ENCODE data around the gene IFIT1B. TPM values are rescaled to one million over a fixed set of nuclear protein-coding genes. Genes with fewer than 3 reads are reported as not detected.

Gene IFIT1B
- total RNA-seq, 2 donors from 2014 or later: not detected

- ATAC-seq (replicated peaks in 1 of 2) (no peak), DNase-seq (no peak)
- H3K27ac Mint-ChIP-seq: no peak overlapping the region
- H3K36me3 Mint-ChIP-seq (ENCODE audit: insufficient read depth in 2 of 2): no peaks in the 10 kb centered on the region
- peaks cover 0 to 3% of the 10 kb centered on the region in 2 donors for H3K9me3 Mint-ChIP-seq
- H3K4me3 Mint-ChIP-seq: no peak overlapping the region
- peaks cover 46% of the 10 kb centered on the region for H3K27me3 Mint-ChIP-seq (ENCODE audit: low read depth)
- peaks cover 32% of the 10 kb centered on the region for H3K4me1 Mint-ChIP-seq (ENCODE audit: low read depth)
These were observed 25.1 kb upstream of the IFIT1B start for GRCh38 chr10:89352802-89353201.

DNA sequence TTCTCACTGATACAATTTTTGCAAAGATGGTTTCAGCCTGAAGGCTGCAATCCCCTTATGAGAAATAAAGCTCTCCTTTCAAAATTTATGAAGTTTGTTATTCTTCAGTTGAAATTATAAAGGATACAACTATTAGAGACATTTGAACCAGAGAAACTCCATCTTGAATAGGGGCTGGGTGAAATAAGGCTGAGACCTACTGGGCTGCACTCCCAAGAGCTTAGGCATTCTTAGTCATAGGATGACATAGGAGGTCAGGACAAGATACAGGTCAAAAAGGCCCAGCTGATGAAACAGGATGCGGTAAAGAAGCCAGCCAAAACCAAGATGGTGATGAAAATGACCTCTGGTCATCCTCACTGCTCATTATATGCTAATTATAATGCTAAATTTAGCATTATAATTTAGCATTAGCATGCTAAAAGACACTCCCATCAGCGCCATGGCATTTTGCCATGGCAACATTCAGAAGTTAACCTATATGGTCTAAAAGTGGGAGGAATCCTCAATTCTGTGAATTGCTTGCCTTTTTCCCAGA, 22.4 kb upstream of the IFIT1B start:
- ATAC-seq (replicated peaks in 1 of 2) (peak in 1 of 2 donors; percentile 41), DNase-seq (no peak)
- Mint-ChIP-seq H3K9me3 (peaks cover 0 to 3% of the 10 kb centered on the region in 2 donors), H3K4me1 (ENCODE audit: low read depth) (peaks cover 24% of the 10 kb centered on the region), H3K36me3 (ENCODE audit: insufficient read depth in 2 of 2) (no peaks in the 10 kb centered on the region), H3K27me3 (ENCODE audit: low read depth) (peaks cover 35% of the 10 kb centered on the region), H3K27ac (no peak overlapping the region), H3K4me3 (no peak overlapping the region)

- Mint-ChIP-seq H3K27me3 (ENCODE audit: low read depth) (peaks cover 38% of the 10 kb centered on the region), H3K27ac (no peak overlapping the region), H3K9me3 (peaks cover 0 to 3% of the 10 kb centered on the region in 2 donors), H3K4me1 (ENCODE audit: low read depth) (peaks cover 8% of the 10 kb centered on the region), H3K36me3 (ENCODE audit: insufficient read depth in 2 of 2) (no peaks in the 10 kb centered on the region), H3K4me3 (no peak overlapping the region)
- DNase-seq (no peak), ATAC-seq (replicated peaks in 1 of 2) (no peak)
These were observed 20.8 kb upstream of the IFIT1B start for GRCh38 chr10:89357096-89357495.

DNA sequence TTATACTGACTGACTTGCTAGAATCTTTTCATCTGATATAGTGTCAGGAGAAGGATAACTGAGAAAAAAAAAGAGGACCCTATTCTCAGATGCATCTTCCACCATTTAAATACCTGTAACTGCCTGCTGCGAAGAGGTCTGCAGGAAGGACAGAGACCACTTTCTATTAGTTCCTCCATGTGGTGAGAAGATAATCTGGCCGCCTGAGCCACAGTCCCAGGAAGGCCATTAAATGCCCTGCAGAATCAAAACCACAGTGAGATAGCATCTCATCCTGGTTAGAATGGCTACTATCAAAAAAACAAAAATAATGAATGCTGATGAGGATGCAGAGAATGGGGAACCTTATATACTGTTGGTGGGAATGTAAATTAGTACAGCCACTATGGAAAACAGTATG, 19.9 kb upstream of the IFIT1B start:
- ATAC-seq (replicated peaks in 1 of 2) (no peak), DNase-seq (no peak)
- Mint-ChIP-seq H3K9me3 (peaks cover 0 to 3% of the 10 kb centered on the region in 2 donors), H3K27me3 (ENCODE audit: low read depth) (peaks cover 29% of the 10 kb centered on the region), H3K4me3 (no peak overlapping the region), H3K4me1 (ENCODE audit: low read depth) (no peaks in the 10 kb centered on the region), H3K36me3 (ENCODE audit: insufficient read depth in 2 of 2) (no peaks in the 10 kb centered on the region), H3K27ac (no peak overlapping the region)

DNA sequence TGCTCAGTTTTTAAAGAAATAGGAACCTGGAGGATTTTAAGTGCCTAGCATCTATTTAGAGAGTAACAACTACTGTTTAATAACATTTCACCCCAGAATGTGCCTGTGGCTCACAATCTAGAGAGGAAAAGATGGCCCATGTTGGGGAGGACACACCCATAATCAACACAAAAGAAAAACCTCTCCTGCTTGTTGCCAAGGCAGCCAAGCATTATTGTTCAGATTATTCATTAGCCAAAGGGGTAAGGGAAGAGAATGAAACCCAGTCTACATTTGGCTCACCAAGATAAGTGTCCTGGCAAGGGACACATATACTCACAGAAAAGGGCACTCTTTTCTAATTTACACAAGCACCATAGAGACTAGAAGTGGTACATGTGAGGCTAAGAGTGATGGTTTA, 17.7 kb upstream of the IFIT1B start:
- no peaks in the 10 kb centered on the region for H3K36me3 Mint-ChIP-seq (ENCODE audit: insufficient read depth in 2 of 2)
- peaks cover 15% of the 10 kb centered on the region for H3K4me1 Mint-ChIP-seq (ENCODE audit: low read depth)
- H3K4me3 Mint-ChIP-seq: no peak overlapping the region
- ATAC-seq (replicated peaks in 1 of 2): no peak
- H3K9me3 Mint-ChIP-seq: no peaks in the 10 kb centered on the region
- peaks cover 10% of the 10 kb centered on the region for H3K27me3 Mint-ChIP-seq (ENCODE audit: low read depth)
- no peak for DNase-seq
- H3K27ac Mint-ChIP-seq: no peak overlapping the region

- peaks cover 0 to 4% of the 10 kb centered on the region in 2 donors for H3K36me3 Mint-ChIP-seq (ENCODE audit: insufficient read depth in 2 of 2)
- peaks cover 22% of the 10 kb centered on the region for H3K4me1 Mint-ChIP-seq (ENCODE audit: low read depth)
- H3K27ac Mint-ChIP-seq: no peak overlapping the region
- peaks cover 0 to 1% of the 10 kb centered on the region in 2 donors for H3K9me3 Mint-ChIP-seq
- no peak overlapping the region for H3K4me3 Mint-ChIP-seq
- no peak for ATAC-seq (replicated peaks in 1 of 2)
- H3K27me3 Mint-ChIP-seq (ENCODE audit: low read depth): peaks cover 10% of the 10 kb centered on the region
- no peak for DNase-seq
These were observed 14.9 kb upstream of the IFIT1B start for GRCh38 chr10:89362929-89363328.

- Mint-ChIP-seq H3K27ac (no peak overlapping the region), H3K4me3 (no peak overlapping the region)
- DNase-seq: no peak
These were observed 14.0 kb upstream of the IFIT1B start for GRCh38 chr10:89363729-89364442.

DNA sequence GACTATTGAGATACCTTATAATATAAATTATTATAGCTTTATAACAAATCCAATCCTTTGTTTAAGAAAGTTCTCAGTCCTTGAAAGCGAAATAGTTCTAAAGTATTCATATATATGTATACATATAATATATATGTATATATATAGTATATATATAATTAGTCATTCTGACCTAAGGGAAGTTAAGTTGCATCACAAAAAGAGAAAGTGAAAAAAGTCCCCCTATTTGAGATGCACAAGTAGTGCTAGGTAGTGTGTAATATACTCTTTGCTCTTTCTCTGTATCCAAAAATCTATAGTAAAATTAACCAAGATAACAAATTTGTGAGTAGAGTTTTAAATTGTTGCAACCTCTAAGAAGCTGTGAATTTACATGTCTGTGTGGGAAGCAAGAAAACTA, 13.3 kb upstream of the IFIT1B start:
- H3K36me3 Mint-ChIP-seq (ENCODE audit: insufficient read depth in 2 of 2): peaks cover 0 to 4% of the 10 kb centered on the region in 2 donors
- H3K4me1 Mint-ChIP-seq (ENCODE audit: low read depth): peaks cover 29% of the 10 kb centered on the region
- H3K4me3 Mint-ChIP-seq: no peak overlapping the region
- ATAC-seq (replicated peaks in 1 of 2) (no peak), DNase-seq (no peak)
- H3K9me3 Mint-ChIP-seq: peaks cover 0 to 1% of the 10 kb centered on the region in 2 donors
- no peak overlapping the region for H3K27ac Mint-ChIP-seq
- peaks cover 10% of the 10 kb centered on the region for H3K27me3 Mint-ChIP-seq (ENCODE audit: low read depth)

More at GRCh38 chr10:89363729-89364442, 14.0 kb upstream of the IFIT1B start:
- Mint-ChIP-seq H3K4me1 (ENCODE audit: low read depth) (peaks cover 24% of the 10 kb centered on the region), H3K9me3 (peaks cover 0 to 1% of the 10 kb centered on the region in 2 donors), H3K36me3 (ENCODE audit: insufficient read depth in 2 of 2) (peaks cover 0 to 4% of the 10 kb centered on the region in 2 donors), H3K27me3 (ENCODE audit: low read depth) (peaks cover 10% of the 10 kb centered on the region)
- ATAC-seq (replicated peaks in 1 of 2): no peak

DNA sequence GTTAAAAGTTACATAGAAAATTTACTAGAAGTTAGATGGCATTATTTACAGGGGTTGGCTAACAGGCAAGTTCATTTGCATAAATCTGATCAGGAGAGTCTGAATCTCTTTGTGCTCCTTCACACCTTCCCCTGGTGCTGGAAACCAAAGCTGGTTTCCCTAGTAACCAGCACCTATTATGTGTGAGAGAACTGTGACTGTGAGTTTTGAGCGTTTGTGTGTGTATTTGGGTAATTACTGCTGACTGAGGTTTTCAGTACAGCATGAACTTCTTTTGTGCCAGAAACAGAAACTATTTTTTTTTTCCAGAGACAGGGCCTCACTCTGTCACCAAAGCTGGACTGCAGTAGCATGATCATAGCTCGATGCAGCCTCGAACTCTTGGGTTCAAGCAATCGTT, 10.3 kb upstream of the IFIT1B start:
- Mint-ChIP-seq H3K36me3 (ENCODE audit: insufficient read depth in 2 of 2) (peaks cover 0 to 4% of the 10 kb centered on the region in 2 donors), H3K4me1 (ENCODE audit: low read depth) (peaks cover 29% of the 10 kb centered on the region), H3K27me3 (ENCODE audit: low read depth) (no peaks in the 10 kb centered on the region), H3K27ac (no peak overlapping the region), H3K4me3 (no peak overlapping the region), H3K9me3 (peaks cover 0 to 1% of the 10 kb centered on the region in 2 donors)
- DNase-seq (no peak), ATAC-seq (replicated peaks in 1 of 2) (peak; percentile 37 to 52)

- Mint-ChIP-seq H3K9me3 (peaks cover 0 to 1% of the 10 kb centered on the region in 2 donors), H3K4me1 (ENCODE audit: low read depth) (peaks cover 28% of the 10 kb centered on the region), H3K27ac (no peak overlapping the region), H3K4me3 (no peak overlapping the region), H3K36me3 (ENCODE audit: insufficient read depth in 2 of 2) (peaks cover 0 to 4% of the 10 kb centered on the region in 2 donors), H3K27me3 (ENCODE audit: low read depth) (no peaks in the 10 kb centered on the region)
- no peak for DNase-seq
- ATAC-seq (replicated peaks in 1 of 2): no peak
These were observed 9.7 kb upstream of the IFIT1B start for GRCh38 chr10:89368129-89368528.

GRCh38 chr10:89369156-89370105, 8.4 kb upstream of the IFIT1B start:
- Mint-ChIP-seq H3K27me3 (ENCODE audit: low read depth) (no peaks in the 10 kb centered on the region), H3K9me3 (peaks cover 0 to 1% of the 10 kb centered on the region in 2 donors), H3K27ac (no peak overlapping the region), H3K36me3 (ENCODE audit: insufficient read depth in 2 of 2) (peaks cover 0 to 4% of the 10 kb centered on the region in 2 donors), H3K4me3 (no peak overlapping the region), H3K4me1 (ENCODE audit: low read depth) (peaks cover 20% of the 10 kb centered on the region)
- DNase-seq: no peak
- no peak for ATAC-seq (replicated peaks in 1 of 2)

DNA sequence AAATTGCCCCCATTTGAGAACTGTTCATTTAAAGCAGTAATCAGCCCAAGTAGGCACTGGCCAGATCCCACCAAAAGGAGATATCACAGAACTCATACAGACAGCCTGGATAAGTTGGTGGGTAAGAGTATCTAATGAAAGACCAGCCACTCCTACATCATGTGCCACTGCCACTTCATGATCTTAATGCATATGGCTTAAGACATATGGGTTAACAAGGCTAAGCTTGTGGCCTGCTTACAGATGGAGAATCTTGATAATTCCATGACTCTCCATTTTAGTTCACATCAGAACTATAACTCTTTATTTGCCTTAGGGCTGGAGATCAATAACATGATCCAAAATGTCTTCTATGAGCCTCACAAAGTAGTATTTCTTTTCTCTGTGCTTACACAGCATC, 6.8 kb upstream of the IFIT1B start:
- Mint-ChIP-seq H3K4me3 (no peak overlapping the region), H3K27ac (no peak overlapping the region), H3K9me3 (no peaks in the 10 kb centered on the region), H3K4me1 (ENCODE audit: low read depth) (peaks cover 14% of the 10 kb centered on the region), H3K36me3 (ENCODE audit: insufficient read depth in 2 of 2) (no peaks in the 10 kb centered on the region), H3K27me3 (ENCODE audit: low read depth) (no peaks in the 10 kb centered on the region)
- DNase-seq (no peak), ATAC-seq (replicated peaks in 1 of 2) (no peak)

GRCh38 chr10:89371987-89372386, 5.9 kb upstream of the IFIT1B start:
- H3K4me1 Mint-ChIP-seq (ENCODE audit: low read depth): peaks cover 14% of the 10 kb centered on the region
- no peak for ATAC-seq (replicated peaks in 1 of 2)
- H3K9me3 Mint-ChIP-seq: no peaks in the 10 kb centered on the region
- no peak overlapping the region for H3K27ac Mint-ChIP-seq
- no peaks in the 10 kb centered on the region for H3K27me3 Mint-ChIP-seq (ENCODE audit: low read depth)
- H3K36me3 Mint-ChIP-seq (ENCODE audit: insufficient read depth in 2 of 2): no peaks in the 10 kb centered on the region
- no peak for DNase-seq
- H3K4me3 Mint-ChIP-seq: no peak overlapping the region

Data from activated T-cell treated with anti-CD3 and anti-CD28 coated beads, Interleukin-2, amount 50 U/mL, for 72 hours (primary cell).